Stimulated activated CD8-positive, alpha-beta memory T cell treated with anti-CD3 and anti-CD28 coated beads, Interleukin-2, amount 100 ng/mL, for 1 hour (primary cell): ENCODE data around the gene PCDHA2.
"Not testable (repeated sequence)": the region's sequence is repeated elsewhere in the genome, so short reads cannot be mapped to it uniquely, and the experiment has no call there.

ENCODE experiments used
- DNase-seq, 2 donors: peaks; one replicate each; pipeline ENCODE4 v3.0.0-alpha.2; 2020; ENCODE audit warnings: low read depth in 2 of 2

The PCDHA2 gene

DNA sequence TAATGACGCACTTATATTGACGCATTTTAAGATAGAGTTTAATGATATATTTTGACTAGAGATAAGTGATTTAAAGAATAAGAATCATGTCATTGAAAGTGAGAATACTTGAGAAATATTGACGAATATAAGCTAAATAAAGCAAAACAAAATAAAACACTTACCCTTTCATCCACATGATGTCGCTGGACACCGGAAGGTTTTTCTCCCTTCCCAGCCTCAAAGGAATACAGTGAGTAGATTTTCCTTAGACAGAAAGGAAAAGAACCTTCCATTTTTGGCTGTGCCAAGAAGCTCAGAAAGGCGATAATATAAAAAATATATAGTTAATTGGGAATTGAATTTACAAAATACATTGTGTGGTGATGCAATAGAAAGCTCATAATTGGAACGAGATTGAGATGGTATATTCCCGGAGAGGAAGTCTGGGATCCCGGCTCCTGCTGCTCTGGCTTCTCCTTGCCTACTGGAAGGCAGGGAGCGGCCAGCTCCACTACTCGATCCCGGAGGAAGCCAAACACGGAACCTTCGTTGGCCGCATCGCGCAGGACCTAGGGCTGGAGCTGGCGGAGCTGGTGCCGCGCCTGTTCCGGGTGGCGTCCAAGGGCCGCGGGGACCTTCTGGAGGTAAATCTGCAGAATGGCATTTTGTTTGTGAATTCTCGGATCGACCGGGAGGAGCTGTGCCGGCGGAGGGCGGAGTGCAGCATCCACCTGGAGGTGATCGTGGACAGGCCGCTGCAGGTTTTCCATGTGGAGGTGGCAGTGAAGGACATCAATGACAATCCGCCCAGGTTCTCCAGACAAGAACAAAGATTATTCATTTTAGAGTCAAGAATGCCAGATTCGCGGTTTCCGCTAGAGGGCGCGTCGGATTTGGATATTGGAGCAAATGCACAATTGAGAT is 27.0 kb downstream of the PCDHA2 start, which contains the start of gene PCDHA5:
TSS of gene PCDHA5 (plus strand) at position 239 of the 906 bp plus-strand sequence.
- DNase-seq: no peak

GRCh38 chr5:140822281-140822629 is 27.6 kb downstream of the PCDHA2 start:
- no peak for DNase-seq

- DNase-seq: not testable (repeated sequence)
Measured at GRCh38 chr5:140822969-140823368, 28.3 kb downstream of the PCDHA2 start.

DNA sequence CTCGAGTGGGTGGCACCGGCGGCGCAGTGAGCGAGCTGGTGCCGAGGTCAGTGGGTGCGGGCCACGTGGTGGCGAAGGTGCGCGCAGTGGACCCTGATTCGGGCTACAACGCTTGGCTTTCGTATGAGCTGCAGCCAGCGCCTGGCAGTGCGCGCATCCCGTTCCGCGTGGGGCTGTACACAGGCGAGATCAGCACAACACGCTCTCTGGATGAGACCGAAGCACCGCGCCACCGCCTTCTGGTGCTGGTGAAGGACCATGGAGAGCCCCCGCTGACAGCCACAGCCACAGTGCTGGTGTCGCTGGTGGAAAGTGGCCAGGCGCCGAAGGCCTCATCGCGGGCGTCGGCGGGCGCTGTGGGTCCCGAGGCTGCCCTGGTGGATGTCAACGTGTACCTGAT is 28.8 kb downstream of the PCDHA2 start:
- no peak for DNase-seq

DNA sequence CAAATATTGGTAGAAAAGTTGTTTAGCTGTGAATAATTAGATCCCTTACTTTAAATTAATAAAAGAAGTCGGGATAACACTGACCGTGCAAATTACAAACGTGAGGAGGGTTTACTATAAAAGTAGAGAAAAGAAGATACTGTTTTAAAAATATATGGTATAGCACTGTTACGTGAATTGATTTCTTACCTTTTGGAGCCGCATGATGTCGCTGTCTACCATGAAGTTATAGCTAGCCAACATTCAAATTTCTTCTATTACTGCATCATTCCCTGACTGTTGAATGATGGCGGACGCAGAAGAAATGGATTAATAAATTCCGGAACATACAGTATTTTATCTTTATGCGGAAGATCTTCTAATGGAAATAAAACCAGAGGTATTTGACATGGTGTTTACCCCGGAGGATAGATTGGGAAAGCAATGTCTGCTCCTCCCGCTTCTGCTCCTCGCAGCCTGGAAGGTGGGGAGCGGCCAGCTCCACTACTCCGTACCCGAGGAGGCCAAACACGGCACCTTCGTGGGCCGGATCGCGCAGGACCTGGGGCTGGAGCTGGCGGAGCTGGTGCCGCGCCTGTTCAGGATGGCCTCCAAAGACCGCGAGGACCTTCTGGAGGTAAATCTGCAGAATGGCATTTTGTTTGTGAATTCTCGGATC is 33.2 kb downstream of the PCDHA2 start, which contains the start of gene PCDHA6:
TSS of gene PCDHA6 (plus strand) at position 257 of the 658 bp plus-strand sequence. CDS start at position 389, 132 bp downstream.
- no peak for DNase-seq

DNA sequence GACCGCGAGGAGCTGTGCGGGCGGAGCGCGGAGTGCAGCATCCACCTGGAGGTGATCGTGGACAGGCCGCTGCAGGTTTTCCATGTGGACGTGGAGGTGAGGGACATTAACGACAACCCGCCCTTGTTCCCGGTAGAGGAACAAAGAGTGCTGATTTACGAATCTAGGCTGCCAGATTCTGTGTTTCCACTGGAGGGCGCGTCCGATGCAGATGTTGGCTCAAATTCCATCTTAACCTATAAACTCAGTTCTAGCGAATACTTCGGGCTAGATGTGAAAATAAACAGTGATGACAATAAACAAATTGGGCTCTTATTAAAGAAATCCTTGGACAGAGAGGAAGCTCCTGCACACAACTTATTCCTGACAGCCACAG is 33.7 kb downstream of the PCDHA2 start:
- no peak for DNase-seq

- not testable (repeated sequence) for DNase-seq
Measured at GRCh38 chr5:140829511-140830501, 35.2 kb downstream of the PCDHA2 start.

- DNase-seq: no peak
Measured at GRCh38 chr5:140833993-140834392, 39.3 kb downstream of the PCDHA2 start, which contains the start of gene PCDHA7. Gene PCDHA7 (plus strand): TSS chr5:140834269. CDS start chr5:140834384, 115 bp downstream.

DNA sequence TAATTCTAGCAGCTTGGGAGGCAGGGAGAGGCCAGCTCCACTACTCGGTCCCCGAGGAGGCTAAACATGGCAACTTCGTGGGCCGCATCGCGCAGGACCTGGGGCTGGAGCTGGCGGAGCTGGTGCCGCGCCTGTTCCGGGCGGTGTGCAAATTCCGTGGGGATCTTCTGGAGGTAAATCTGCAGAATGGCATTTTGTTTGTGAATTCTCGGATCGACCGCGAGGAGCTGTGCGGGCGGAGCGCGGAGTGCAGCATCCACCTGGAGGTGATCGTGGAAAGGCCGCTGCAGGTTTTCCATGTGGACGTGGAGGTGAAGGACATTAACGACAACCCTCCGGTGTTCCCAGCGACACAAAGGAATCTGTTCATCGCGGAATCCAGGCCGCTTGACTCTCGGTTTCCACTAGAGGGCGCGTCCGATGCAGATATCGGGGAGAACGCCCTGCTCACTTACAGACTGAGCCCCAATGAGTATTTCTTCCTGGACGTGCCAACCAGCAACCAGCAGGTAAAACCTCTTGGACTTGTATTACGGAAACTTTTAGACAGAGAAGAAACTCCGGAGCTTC is 39.9 kb downstream of the PCDHA2 start:
- not testable (repeated sequence) for DNase-seq

DNA sequence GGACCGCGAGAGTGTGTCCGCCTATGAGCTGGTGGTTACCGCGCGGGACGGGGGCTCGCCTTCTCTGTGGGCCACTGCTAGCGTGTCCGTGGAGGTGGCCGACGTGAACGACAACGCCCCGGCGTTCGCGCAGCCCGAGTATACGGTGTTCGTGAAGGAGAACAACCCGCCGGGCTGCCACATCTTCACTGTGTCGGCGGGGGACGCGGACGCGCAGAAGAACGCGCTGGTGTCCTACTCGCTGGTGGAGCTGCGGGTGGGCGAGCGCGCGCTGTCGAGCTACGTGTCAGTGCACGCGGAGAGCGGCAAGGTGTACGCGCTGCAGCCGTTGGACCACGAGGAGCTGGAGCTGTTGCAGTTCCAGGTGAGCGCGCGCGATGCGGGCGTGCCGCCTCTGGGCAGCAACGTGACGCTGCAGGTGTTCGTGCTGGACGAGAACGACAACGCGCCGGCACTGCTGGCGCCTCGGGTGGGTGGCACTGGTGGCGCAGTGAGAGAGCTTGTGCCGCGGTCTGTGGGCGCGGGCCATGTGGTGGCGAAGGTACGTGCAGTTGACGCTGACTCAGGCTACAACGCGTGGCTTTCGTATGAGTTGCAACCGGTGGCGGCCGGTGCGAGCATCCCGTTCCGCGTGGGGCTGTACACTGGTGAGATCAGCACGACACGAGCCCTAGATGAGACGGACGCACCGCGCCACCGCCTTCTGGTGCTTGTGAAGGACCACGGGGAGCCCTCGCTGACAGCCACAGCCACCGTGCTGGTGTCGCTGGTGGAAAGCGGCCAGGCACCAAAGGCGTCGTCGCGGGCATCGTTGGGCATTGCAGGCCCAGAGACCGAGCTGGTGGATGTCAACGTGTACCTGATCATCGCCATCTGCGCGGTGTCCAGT is 41.2 kb downstream of the PCDHA2 start:
- no peak for DNase-seq

DNA sequence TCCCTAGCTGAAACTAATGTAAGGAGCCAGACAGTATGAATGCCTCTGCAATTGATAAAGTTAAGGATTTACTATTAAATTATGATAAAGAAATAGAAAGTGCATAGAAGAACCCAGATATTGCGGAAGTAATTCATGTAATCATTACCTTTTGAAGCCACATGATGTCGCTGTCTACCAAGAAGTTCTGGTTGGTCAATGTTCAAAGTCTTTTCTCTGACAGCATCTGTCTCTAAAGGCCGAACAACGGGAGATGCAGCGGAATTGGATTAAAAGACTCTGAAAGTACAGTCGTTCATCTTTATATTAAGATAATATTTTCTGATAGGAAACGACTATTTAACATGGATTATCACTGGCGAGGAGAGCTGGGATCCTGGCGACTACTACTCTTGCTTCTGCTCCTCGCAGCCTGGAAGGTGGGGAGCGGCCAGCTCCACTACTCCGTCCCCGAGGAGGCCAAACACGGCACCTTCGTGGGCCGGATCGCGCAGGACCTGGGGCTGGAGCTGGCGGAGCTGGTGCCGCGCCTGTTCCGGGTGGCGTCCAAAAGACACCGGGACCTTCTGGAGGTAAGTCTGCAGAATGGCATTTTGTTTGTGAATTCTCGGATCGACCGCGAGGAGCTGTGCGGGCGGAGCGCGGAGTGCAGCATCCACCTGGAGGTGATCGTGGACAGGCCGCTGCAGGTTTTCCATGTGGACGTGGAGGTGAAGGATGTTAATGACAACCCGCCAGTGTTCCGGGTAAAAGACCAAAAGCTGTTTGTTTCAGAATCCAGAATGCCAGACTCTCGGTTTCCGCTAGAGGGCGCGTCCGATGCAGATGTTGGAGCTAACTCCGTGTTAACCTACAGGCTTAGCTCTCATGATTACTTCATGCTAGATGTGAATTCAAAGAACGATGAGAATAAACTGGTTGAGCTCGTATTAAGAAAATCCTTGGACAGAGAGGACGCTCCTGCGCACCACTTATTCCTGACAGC is 46.6 kb downstream of the PCDHA2 start, which contains the start of gene PCDHA8:
TSS of gene PCDHA8 (plus strand) at position 210 of the 985 bp plus-strand sequence. CDS start at position 345, 135 bp downstream.
- DNase-seq: no peak

DNA sequence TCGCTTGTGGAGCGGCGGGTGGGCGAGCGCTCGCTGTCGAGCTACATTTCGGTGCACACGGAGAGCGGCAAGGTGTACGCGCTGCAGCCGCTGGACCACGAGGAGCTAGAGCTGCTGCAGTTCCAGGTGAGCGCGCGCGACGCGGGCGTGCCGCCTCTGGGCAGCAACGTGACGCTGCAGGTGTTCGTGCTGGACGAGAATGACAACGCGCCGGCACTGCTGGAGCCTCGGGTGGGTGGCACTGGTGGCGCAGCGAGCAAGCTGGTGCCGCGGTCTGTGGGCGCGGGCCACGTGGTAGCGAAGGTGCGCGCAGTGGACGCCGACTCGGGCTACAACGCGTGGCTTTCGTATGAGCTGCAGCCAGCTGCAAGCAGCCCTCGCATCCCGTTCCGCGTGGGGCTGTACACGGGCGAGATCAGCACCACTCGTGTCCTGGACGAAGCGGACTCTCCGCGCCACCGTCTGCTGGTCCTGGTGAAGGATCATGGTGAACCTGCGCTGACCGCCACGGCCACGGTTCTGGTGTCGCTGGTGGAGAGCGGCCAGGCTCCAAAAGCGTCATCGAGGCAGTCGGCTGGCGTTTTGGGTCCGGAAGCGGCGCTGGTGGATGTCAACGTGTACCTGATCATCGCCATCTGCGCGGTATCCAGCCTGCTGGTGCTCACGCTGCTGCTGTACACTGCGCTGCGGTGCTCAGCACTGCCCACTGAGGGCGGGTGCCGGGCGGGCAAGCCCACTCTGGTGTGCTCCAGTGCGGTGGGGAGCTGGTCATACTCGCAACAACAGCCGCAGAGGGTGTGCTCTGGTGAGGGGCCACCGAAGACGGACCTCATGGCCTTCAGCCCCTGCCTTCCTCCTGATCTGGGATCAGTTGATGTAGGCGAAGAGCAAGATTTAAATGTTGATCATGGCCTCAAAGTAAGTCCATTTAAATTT is 48.4 kb downstream of the PCDHA2 start:
- DNase-seq: no peak
